HepG2 (cell line): Measurements from ENCODE around the gene XPR1. TPM values are rescaled to one million over a fixed set of nuclear protein-coding genes. Genes with fewer than 3 reads are reported as not detected.
A peak's percentile ranks its signal among the peaks of the same experiment; 100 is the strongest.

Experiments
- ATRX ChIP-seq: sonication (generic); formaldehyde crosslinking; IDR thresholded peaks from 2 replicates; pipeline ENCODE4 v1.4.0; 2020; ENCODE audit warnings: missing genetic modification reagents, borderline replicate concordance
- CREM ChIP-seq, 2 experiments: sonication (generic) in 1 of 2; formaldehyde crosslinking in 1 of 2; IDR thresholded peaks; 2 replicates each; pipeline versions ENCODE4 v1.4.0 to v1.6.1; 2016 to 2020; ENCODE audit warnings: antibody characterized with exemption in 1 of 2, mild to moderate bottlenecking in 1 of 2, missing genetic modification reagents in 1 of 2
- E2F2 ChIP-seq: sonication (generic); formaldehyde crosslinking; IDR thresholded peaks from 2 replicates; pipeline ENCODE4 v1.4.0; 2020; ENCODE audit warnings: missing genetic modification reagents, borderline replicate concordance
- GTF3A ChIP-seq: sonication (generic); formaldehyde crosslinking; conservative IDR thresholded peaks from 2 replicates; pipeline ENCODE4 v1.4.0; 2020; ENCODE audit warnings: mild to moderate bottlenecking, missing genetic modification reagents
- HNRNPK ChIP-seq: fragments of 200-400 bp; formaldehyde crosslinking; IDR thresholded peaks from 2 replicates; pipeline ENCODE4 v1.6.1; 2018; ENCODE audit warnings: low read length, low read depth, moderate library complexity, mild to moderate bottlenecking; ENCODE audit not compliant: poor library complexity, severe bottlenecking
- HOXD1 ChIP-seq: sonication (generic); formaldehyde crosslinking; IDR thresholded peaks from 2 replicates; pipeline ENCODE4 v1.5.0; 2020; ENCODE audit warnings: missing genetic modification reagents
- IKZF1 ChIP-seq: fragments of 450-650 bp; IDR thresholded peaks from 2 replicates; pipeline ENCODE4 v1.7.1; 2016
- IKZF4 ChIP-seq: sonication (generic); formaldehyde crosslinking; IDR thresholded peaks from 2 replicates; pipeline ENCODE4 v1.5.1; 2020; ENCODE audit warnings: borderline replicate concordance, mild to moderate bottlenecking, low read depth, missing genetic modification reagents; ENCODE audit errors: not compliant biosample characterization
- IRX3 ChIP-seq: sonication (generic); formaldehyde crosslinking; IDR thresholded peaks from 2 replicates; pipeline ENCODE4 v1.8.1; 2023; ENCODE audit warnings: mild to moderate bottlenecking, low read depth, missing genetic modification reagents, borderline replicate concordance
- ISL2 ChIP-seq: sonication (generic); formaldehyde crosslinking; IDR thresholded peaks from 2 replicates; pipeline ENCODE4 v1.5.0; 2020; ENCODE audit warnings: missing genetic modification reagents
- KDM4B ChIP-seq: sonication (generic); formaldehyde crosslinking; IDR thresholded peaks from 2 replicates; pipeline ENCODE4 v1.4.0; 2020; ENCODE audit warnings: missing genetic modification reagents
- KLF12 ChIP-seq: sonication (generic); formaldehyde crosslinking; IDR thresholded peaks from 2 replicates; pipeline ENCODE4 v1.4.0; 2020; ENCODE audit warnings: missing genetic modification reagents, borderline replicate concordance
- MAFK ChIP-seq, 2 experiments: IDR thresholded peaks in 1 of 2; conservative IDR thresholded peaks in 1 of 2; 2 replicates each; pipeline ENCODE4 v1.6.1; 2011; ENCODE audit warnings: improper control_type of control experiment in 2 of 2, low read length in 2 of 2
- MIER3 ChIP-seq: IDR thresholded peaks from 2 replicates; pipeline ENCODE4 v1.6.1; 2016; ENCODE audit warnings: missing compliant biosample characterization, borderline replicate concordance
- MIXL1 ChIP-seq: IDR thresholded peaks from 2 replicates; pipeline ENCODE4 v1.6.1; 2016
- SRY ChIP-seq: sonication (generic); formaldehyde crosslinking; IDR thresholded peaks from 2 replicates; pipeline ENCODE4 v1.8.0; 2022; ENCODE audit warnings: mild to moderate bottlenecking, missing genetic modification reagents
- TFAP4 ChIP-seq: sonication (generic); IDR thresholded peaks from 2 replicates; pipeline ENCODE4 v1.6.1; 2016; ENCODE audit warnings: low read depth, borderline replicate concordance
- U2AF2 ChIP-seq: fragments of 200-400 bp; formaldehyde crosslinking; IDR thresholded peaks from 2 replicates; pipeline ENCODE4 v1.6.1; 2017; ENCODE audit warnings: low read depth, mild to moderate bottlenecking, low read length
- ZBTB20 ChIP-seq: sonication (generic); formaldehyde crosslinking; IDR thresholded peaks from 2 replicates; pipeline ENCODE4 v1.8.1; 2023; ENCODE audit warnings: missing genetic modification reagents, low read depth, mild to moderate bottlenecking, borderline replicate concordance
- ZNF282 ChIP-seq: fragments of 450-650 bp; IDR thresholded peaks from 2 replicates; pipeline ENCODE4 v1.6.1; 2018; ENCODE audit not compliant: partially characterized antibody
- ZNF543 ChIP-seq: sonication (generic); formaldehyde crosslinking; IDR thresholded peaks from 2 replicates; pipeline ENCODE4 v1.4.0; 2020; ENCODE audit warnings: mild to moderate bottlenecking, missing genetic modification reagents
- ZNF562 ChIP-seq: sonication (generic); formaldehyde crosslinking; IDR thresholded peaks from 2 replicates; pipeline ENCODE4 v1.8.0; 2022; ENCODE audit warnings: missing genetic modification reagents, borderline replicate concordance
- ZNF615 ChIP-seq: sonication (generic); formaldehyde crosslinking; IDR thresholded peaks from 2 replicates; pipeline ENCODE4 v1.5.0; 2020; ENCODE audit warnings: mild to moderate bottlenecking, missing genetic modification reagents, borderline replicate concordance
- ZNF687 ChIP-seq: sonication (generic); formaldehyde crosslinking; IDR thresholded peaks from 2 replicates; pipeline ENCODE4 v1.5.1; 2020; ENCODE audit warnings: mild to moderate bottlenecking, missing genetic modification reagents, moderate library complexity
- ZNF816 ChIP-seq: sonication (generic); formaldehyde crosslinking; IDR thresholded peaks from 2 replicates; pipeline ENCODE4 v1.8.0; 2022; ENCODE audit warnings: missing genetic modification reagents, mild to moderate bottlenecking, borderline replicate concordance
- polyA plus RNA-seq, 8 experiments: library from polyadenylated mRNA; depleted of rRNA in 3 of 8; stranded (reverse) in 7 of 8; unstranded in 1 of 8; fragments of >200 nt; fragmentation: Illumina TruSeq in 4 of 8; extraction: Trizol in 4 of 8; gene quantifications; 2 replicates each; pipeline versions ENCODE4 v1.2.1 to v1.2.3, GENCODE V29; 2011 to 2016; ENCODE audit warnings: low read depth in 4 of 8, missing spikeins in 1 of 8, mixed read lengths in 1 of 8; ENCODE audit not compliant: insufficient read depth in 1 of 8
- total RNA-seq, 5 experiments: library from RNA; depleted of rRNA; stranded (reverse); fragments of >200 nt; fragmentation: Illumina TruSeq; extraction: Trizol; gene quantifications; 2 replicates each; pipeline ENCODE4 v1.2.3, GENCODE V29; 2016; ENCODE audit warnings: low read depth in 1 of 5

The XPR1 gene
- total and polyA plus RNA-seq, 2 of the 13 experiments (the other 11 are each of a cell fraction or from before 2014, with no cell fraction given), result 22.3 to 23.6 TPM

GRCh38 chr1:180586671-180587155 lies 45.1 kb upstream of the XPR1 start (continued):
- TF ChIP-seq E2F2 (CRISPR knock-in tag) (no peak), MAFK (conservative IDR thresholded peaks at IDR 0.05 in 1 of 2, IDR thresholded peaks at IDR 0.05 in 1 of 2; ENCODE audit: low read length in 2 of 2) (no peak), ZNF562 (CRISPR knock-in tag) (no peak), ZBTB20 (CRISPR knock-in tag) (0 out of 2 replicates have a peak, but pooled peaks have one; percentile 20), HOXD1 (no peak), ZNF816 (CRISPR knock-in tag) (no peak), ISL2 (CRISPR knock-in tag) (no peak), ZNF282 (no peak), MIXL1 (no peak), ZNF615 (CRISPR knock-in tag) (0 out of 2 replicates have a peak, but pooled peaks have one; percentile 50), U2AF2 (no peak), ZNF543 (CRISPR knock-in tag) (no peak), KDM4B (CRISPR knock-in tag) (no peak), CREM (IDR thresholded peaks at IDR 0.05) (peak; percentile 21; the same call in 1 of the 2 replicates), CREM (CRISPR knock-in tag; IDR thresholded peaks at IDR 0.05) (no peak), ATRX (CRISPR knock-in tag) (no peak), GTF3A (no peak), IKZF1 (no peak), TFAP4 (no peak), IRX3 (CRISPR knock-in tag) (no peak), SRY (no peak), IKZF4 (CRISPR knock-in tag) (no peak), ZNF687 (CRISPR knock-in tag) (no peak), HNRNPK (no peak), MIER3 (CRISPR knock-in tag) (no peak), KLF12 (CRISPR knock-in tag) (no peak)
